Uterus (tissue), 2 donors: ENCODE data around the gene C20orf173.

ENCODE experiments used
- CTCF ChIP-seq, 4 experiments: fragments of 200-600 bp in 2 of 4; fragments of 450-650 bp in 2 of 4; sonication (generic) in 2 of 4; IDR thresholded peaks; one replicate each; pipeline ENCODE4 v1.5.1; 2016 to 2019; ENCODE audit warnings: antibody characterized with exemption in 4 of 4, mild to moderate bottlenecking in 2 of 4, moderate library complexity in 1 of 4
- POLR2A ChIP-seq, 2 donors: fragments of 450-650 bp; IDR thresholded peaks; one replicate each; pipeline ENCODE4 v1.6.1; 2016; ENCODE audit warnings: antibody characterized with exemption in 2 of 2, mild to moderate bottlenecking in 1 of 2, moderate library complexity in 1 of 2

GRCh38 chr20:35556871-35557270 lies 27.4 kb upstream of the C20orf173 start:
- TF ChIP-seq CTCF (IDR thresholded peaks at IDR 0.05) (no peak), POLR2A (IDR thresholded peaks at IDR 0.05) (no peak)
